ENCODE measurements around the gene PCDH12.

Gene PCDH12

DNA sequence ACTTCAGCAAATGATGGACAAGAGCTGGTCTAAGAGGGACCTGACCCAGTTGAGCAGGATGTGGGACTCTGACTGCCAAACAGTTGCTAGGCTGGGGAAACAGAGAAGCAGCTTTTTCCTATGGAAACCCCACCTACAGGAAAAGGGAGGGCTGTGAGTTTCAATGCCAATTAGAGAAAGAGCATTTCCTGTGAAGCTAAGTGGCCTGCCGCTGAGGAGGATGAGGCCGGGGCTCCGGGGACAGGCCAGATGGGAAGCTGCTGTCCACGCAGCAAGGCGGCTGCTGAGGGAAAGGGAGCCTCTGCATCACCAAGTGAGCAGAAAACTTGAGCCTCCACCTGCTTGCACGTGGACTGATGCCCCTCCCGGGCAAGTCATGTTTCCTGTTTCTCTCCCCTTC lies at the start of gene PCDH12:
TSS of gene PCDH12 (minus strand) at position 90 of the 400 bp plus-strand sequence. CDS start 351 bp downstream, outside the sequence.
- no peak for DNase-seq (ENCODE audit: low read depth, low spot score)

DNA sequence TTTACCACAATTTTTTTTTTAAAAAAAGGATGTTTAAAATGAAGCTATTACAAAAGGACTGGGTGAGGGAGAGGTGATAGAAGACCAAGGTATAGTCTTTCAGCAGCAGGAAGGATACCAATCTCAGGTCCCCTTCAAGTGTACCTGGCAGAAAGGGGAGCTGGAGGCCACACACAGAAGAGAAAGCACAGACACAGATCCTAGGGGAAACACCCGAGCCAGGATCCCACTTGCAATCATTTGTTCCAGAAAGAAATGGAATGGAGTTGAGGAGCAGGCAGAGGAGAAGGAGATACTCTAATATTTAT lies 49.2 kb upstream of the PCDH12 start:
- DNase-seq (ENCODE audit: low read depth, low spot score): no peak

DNA sequence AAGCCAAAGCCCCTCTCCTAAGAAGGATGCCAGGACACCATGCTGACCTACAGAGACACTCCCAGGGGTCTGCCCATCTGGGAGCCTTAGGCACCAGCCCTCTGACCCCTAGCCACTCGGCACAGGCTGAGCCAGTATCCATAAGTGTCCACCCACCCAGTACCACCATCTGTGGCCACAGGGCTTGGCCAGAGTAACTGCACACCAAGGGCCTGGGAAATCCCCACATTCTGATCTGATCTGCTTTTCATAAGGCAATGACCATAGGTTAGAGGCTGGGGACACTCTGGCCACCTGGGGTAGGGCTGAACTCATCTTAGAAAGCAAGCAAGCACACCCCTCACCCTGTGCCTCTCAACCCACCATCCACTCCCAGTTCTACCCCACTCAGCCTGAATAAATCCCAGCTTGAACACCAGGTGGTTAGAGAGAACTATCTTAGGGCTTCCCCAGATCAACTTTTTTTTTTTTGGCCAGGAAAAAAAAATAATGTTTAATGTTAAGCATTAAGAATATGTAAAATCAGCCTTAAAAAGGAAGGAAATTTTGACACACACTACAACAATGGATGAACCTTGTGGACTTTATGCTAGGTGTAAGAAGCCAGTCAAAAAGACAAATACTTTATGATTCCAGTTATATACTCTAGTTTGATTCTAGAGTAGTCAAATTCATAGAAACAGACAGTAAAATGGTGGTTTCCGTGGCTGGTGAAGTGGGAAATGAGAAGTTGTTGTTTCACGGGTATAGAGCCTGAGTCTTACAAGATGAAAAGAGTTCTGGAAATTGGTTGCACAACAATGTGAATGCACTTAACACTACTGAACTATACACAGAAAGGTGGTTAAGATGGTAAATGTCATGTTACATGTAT lies 48.6 kb upstream of the PCDH12 start:
- DNase-seq (ENCODE audit: low read depth, low spot score): no peak

DNA sequence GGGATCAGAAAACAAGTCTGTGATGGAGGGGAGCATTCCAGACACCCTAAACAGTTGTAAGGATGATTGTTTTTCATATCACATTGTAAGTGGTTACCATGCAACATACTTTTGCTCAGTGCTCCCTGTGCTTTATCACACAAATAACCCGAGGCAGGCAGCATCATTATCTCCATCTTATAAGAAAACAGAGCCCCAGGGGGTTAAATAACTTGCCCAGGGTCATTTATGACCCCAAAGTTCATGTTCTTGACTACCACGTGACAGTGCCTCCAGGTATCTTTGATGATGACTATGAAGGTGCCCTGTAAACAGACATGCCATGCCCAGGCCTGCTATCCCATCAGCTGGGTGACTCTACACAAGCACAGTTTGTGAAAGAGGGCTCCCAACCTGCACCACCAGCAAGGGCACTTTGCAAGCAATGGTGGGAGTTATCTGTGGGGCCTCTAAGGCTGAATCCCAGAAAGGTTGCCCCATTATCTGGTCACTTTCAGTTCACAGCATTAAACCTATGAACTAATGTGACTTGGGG lies 45.3 kb upstream of the PCDH12 start:
- DNase-seq (ENCODE audit: low read depth, low spot score): no peak

DNA sequence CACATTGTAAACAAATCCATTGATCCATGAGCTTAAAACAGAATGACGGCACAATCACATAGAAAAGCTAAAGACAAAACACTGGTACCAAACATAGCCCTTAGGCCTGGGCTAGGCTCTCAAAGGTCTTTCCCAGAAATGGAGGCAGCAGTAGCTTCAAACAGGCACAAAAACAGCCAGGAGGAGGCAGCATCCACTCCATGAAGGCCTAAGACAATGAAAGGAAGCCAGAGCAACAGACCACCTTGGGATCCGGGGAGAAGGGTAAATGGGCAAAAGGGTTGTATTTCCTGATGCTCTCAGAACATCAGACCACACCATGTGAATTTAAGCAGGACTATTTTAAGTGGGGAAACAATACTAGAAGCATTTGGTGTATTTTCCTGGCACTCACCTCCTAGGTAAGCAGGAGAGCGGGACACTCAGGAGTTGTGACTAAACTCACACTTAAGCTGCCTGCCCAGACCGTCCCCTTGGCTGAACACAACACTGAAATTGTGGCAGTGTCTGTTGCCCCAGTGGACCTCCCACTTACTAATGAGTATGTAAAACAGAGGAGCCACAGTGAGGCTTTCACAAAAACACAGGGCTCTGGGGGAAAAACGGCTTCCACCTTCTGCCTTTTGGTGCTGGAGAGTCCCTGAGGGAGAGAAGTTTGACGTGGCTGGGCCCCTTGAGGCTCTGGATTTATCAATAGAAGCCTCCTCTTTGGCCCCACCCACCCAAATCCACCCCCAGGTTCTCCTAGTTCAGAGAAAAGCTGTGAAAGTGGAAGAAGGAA lies 42.9 kb upstream of the PCDH12 start:
- no peak for DNase-seq (ENCODE audit: low read depth, low spot score)

DNA sequence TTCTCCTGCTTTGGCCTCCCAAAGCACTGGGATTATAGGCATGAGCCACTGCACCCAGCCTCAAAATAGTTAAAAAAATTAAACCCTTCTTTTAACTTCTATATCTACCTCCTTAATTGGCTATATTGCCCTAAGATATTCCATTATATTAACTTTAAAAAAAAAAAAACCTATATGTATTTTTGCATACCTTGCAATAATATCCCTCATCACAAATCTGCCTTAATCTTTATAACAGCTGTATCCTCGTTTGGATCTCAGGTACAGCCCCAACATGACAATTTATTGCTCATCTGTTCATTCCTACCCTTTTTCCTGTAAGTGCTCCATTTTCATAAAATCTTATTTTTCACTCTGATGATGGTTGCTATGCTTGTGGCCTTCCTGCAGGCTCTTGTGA lies 42.2 kb upstream of the PCDH12 start:
- no peak for DNase-seq (ENCODE audit: low read depth, low spot score)

DNA sequence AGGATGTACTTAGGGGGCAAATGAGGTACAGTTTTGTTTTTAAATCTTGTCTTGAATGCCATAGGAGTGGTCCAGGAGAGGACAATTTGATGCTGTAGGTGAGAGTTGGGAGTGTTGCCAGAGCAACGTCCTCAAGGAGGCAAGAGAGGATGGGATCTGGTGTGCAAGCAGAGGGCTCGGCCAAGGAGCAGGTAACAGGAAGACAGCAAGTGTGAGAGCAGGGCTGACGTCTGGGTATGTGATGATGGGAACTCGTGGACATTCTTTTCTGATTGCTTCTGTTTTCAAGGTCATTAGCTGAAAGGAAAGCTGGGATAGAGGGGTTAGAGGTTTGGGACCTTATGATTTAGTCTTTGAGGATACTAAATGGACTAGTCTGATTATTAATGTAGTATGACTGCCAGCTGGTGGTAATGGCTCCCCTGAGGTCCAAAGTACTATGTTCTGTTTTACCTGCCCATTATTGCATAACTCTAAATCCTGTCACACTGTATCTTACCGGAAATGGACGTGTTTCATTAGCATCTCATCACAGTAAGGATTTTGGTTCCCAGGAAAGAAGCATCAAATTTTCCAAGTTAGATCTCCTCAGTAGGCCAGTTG lies 39.5 kb upstream of the PCDH12 start:
- DNase-seq (ENCODE audit: low read depth, low spot score): no peak

DNA sequence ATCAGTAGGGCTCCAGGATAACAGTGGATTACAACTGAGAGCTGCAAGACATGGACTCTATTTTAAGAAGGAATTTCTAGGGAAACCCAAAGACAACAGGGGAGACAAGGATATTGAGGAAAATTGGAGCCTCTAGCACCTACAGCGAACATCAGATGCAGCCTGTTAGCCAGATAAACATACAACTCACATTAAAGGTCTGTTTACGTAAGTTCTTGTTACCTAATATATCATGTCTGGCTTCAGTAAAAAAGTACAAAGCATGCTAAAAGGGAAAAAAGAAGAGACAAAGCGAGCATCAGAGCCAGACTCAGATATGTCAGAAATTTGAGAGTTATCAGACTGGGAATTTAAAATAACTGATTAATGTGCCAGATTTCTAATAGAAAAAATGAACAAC lies 37.7 kb upstream of the PCDH12 start:
- DNase-seq (ENCODE audit: low read depth, low spot score): no peak

DNA sequence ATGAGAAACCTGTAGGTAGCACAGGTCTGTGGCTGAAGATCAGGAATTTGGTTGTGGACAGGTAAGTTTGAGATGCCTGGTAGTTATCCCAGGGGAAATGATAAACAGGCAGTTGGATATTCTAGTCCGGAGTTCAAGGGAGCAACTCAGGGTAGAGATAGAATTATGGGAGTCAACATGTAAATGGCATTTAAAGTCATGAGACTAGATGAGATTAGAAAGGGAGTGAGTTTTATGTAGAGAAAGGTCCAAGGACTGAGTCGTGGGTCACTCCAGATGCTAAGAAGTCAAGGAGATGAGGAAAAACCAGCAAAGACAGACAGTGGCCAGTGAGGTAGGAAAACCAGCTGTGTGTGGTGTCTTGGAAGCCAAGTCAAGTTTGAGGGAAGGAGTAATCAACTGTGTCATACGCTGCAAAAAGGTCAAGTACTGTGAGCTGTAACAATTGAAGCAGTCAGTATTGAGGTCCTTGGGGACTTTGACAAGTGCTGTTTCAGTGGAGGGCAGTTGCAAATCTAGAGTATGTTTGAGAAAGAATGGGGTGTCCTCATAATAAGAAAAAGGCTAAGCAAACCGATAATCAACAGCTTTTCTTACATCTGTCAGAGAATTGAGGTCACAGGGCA lies 36.6 kb upstream of the PCDH12 start:
- DNase-seq (ENCODE audit: low read depth, low spot score): no peak

DNA sequence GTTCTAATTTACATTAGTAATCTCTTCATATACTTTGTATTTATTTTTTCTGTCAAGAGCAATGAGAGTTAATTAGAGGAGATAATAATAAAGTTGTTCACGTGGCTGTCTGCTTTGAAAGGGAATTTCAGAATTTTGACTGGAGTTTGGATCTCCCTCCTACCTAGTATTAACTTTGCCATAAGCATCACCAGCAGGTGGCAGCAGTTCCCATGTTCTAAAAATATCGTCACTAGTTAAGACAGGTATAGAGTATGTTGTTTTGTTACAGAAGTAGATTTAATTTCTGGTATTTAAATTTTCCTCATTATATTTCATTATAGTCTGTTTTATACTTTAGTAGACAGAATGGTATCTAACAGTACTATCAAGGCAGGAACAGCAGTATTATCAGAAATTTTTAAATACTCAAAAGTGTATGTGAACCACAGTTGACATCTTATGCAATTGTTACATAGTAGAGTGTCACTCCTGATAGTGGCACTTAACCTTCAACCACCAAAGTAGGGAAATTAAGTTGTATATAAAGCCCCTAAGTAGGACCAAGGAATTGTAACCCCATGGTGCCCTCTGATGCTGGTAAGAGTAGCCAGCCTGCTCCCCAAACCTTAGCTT lies 34.5 kb upstream of the PCDH12 start:
- DNase-seq (ENCODE audit: low read depth, low spot score): no peak

DNA sequence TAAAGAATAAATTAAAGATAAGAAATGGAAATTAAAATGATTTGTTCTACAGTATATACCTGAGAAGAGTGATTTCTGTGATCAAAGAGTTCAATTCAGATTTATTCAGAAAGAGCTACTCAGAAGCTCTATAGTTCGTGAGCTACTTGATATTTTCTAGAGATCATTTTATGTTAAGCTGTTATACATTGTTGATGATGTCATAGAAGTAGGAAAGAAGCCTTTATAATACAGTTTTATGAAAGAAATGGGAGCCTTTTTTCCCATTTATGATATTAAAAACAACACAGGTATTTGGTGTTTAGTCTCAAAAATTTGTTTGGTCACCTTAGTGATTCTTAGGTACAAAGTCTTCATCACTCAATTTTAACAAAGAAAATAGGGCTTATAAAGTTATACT lies 31.7 kb upstream of the PCDH12 start:
- no peak for DNase-seq (ENCODE audit: low read depth, low spot score)

DNA sequence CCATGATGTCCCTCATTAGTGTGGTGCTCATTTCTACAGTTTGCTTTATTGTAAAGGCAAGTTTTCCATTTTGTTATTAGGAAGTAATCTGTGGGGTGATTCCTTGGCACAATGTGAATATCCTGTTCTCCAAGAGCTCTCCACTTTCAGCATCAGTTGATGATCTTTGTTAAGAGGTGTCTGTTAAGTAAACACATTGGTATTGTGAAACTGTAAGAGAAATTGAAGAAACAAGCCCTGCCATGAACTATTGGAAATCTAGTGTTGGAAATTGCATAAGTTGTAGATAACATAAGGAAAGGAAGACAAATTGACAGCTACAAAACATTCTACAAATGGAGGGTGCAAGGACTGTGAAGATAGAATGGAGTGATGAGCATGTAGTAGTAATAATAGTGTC lies 28.1 kb upstream of the PCDH12 start:
- DNase-seq (ENCODE audit: low read depth, low spot score): no peak

DNA sequence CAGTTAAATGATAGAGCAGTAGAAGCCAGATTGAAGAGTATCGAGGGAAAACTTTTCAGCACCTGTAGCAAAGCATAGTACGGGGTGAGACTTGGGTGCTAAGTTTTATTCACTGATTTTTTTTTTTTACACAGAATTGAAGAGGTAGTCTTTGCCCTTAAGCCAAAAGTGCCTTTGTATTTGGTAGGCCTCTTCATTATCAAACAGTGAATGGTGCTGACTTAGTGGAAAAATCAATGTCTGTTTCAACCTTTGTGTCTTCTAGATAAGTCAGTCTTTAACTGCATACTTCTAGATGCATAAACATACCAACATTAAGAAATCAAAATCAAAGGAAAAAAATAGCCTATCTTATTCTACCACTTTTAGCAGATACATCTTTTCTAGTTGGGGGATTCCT lies 24.6 kb upstream of the PCDH12 start:
- DNase-seq (ENCODE audit: low read depth, low spot score): no peak

DNA sequence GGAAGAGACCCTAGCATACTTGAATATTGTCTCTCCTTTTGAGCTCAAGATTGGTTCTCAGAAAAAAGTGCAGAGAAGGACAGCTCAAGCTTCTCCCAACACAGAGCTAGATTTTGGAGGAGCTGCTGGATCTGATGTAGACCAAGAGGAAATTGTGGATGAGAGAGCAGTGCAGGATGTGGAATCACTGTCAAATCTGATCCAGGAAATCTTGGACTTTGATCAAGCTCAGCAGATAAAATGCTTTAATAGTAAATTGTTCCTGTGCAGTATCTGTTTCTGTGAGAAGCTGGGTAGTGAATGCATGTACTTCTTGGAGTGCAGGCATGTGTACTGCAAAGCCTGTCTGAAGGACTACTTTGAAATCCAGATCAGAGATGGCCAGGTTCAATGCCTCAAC lies 20.4 kb upstream of the PCDH12 start:
- no peak for DNase-seq (ENCODE audit: low read depth, low spot score)

DNA sequence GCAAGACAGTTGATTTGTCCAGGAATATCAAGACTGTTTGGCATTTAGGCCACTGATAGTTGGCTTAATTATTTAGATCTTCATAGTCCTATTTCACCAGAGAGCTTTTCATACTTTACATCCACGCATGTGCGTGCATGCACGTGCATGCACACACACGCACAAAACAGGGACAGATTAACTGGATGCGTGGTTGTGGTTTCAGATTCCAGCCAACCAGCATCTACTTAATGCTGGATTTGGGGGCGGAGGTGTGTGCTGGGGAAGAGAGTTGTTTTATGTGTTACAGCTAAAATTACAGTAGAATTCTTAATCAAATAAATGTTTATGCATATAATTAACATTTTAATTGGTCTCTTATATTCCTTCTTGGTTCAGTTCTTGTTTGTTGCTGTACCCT lies 18.2 kb upstream of the PCDH12 start:
- no peak for DNase-seq (ENCODE audit: low read depth, low spot score)

DNA sequence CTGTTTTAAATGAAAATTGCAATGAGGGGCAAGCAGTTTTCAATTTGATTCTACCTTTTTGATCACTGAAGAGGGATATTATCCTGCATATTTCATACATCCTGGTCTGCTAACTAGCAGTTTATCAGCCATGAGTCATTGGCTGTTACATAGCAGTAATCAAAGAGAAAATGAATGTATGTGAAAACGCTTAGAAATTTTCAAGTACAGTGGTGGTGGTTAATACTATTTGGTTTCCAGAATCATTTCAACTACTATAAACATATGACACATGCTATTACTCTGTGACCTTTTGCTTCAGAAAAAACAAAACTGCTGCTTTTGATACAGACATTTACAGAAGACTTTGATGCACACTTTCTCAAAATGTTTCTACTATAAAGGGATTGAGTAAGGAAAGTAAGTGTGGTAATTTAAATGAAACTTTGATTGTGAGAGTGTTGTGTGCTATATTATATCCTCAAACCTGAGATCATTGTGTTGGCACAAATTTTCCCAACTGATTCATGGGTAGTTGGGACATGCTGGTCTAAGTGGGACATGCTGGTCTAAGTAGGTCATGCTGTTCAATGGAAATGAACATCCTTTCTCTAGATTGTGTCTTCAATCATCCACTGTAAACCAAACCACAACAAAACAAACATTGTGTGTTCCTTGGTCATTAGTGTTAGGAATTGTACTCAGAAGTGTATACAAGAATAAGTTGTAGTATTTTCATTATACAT lies 16.0 kb upstream of the PCDH12 start:
- no peak for DNase-seq (ENCODE audit: low read depth, low spot score)

DNA sequence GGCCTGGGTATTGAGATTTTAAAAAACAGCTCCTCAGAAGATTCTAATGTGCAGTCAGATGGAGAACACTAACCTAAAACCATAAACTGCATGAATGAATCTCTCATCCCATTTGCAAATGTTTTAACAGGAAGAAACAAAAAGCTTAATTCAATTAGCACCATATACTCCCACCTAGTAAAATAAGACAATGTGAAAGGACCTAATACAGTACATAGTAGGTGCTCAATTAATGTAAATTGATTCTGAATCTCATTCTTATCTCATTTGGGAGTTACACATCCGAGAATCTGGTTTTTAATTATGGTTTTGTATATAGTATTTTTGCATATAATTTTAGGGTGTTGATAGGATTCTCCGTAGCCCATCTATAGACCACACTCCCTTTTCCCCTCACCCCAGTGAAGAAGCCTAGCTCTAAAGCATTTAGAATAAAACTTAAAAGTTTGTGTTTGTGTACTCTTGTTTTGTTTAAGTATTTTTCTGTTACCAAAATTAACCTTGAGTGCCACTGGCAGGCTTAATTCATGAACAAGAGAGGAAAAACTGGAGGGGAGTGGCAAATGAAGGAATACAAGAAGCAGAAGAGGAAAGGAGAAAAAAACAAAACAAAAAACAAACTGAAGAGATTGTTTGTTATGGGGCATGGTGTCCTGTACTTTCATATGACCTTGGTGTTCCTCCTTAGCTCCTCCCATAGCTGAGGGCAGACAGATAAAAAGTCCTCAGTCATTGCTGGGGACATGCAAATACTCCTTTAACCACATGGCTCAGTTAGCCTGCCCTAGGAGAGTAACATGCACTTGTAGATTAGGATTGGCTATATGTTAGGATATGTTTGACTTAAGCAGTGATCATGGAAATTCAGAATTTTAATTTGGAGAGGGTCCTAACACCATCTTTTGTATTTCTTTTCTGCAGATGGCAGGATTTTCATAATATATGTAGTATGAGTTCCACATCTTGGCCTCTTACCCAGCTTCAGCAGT lies 12.1 kb upstream of the PCDH12 start:
- DNase-seq (ENCODE audit: low read depth, low spot score): no peak

DNA sequence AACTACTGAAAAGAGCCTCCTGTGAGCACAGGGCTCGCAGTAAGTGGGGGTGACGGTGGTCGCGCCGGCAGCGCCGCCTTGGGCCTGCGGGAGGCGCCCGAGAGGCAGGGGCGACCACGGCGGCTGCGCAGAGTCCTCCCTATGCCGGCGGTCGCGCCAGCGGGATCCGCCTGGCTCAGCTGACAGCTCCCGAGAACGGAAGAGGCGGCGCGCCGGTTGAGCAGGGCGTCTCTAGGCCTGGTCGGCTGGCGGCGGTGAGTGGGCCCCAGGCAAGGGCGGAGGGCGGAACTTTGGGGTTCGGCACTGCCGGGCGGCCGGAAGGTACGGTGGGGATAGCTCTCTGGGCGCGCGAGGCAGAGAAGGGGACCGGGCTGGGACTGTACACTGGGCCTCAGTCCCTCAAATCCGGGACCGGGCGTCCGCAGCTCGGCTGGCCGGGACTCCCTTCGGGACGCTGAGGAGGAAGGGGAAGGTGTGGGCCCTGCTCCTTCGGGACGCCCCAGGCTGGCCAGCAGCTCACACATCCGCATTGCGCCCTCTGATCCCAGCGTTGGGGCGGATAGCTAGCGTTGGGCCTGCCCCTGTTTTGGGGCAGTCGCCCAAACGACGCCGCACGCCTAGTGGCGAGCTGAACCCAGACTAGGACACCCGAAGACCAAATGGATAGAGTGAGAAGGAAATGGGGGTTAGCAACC lies 11.1 kb upstream of the PCDH12 start, which contains the start of gene RNF14:
TSS of gene RNF14 (plus strand) at position 192 of the 695 bp plus-strand sequence. CDS start 4,484 bp downstream, outside the sequence.
- DNase-seq (ENCODE audit: low read depth, low spot score): no peak

DNA sequence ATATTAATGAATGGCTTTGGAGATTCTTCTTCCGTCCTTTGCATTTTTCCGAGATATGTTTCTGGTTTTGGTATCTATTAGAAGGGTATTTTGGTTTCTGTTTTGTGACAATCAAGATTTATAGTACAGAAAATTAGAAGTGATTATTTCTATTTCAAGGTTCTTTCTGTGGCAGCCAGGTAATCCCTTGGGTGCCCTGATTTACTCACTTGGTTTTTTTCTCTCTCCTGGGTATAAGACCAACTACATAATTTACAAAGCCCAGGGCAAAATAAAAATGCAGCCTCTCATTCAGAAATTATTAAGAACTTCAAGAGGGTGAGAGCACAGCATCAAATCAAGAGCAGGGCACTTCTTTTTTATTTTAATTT lies 8.9 kb upstream of the PCDH12 start:
- no peak for DNase-seq (ENCODE audit: low read depth, low spot score)

All from iPS DF 19.7 (cell line).